HepG2 (cell line): Measurements from ENCODE around the gene SAMD8. TPM values are rescaled to one million over a fixed set of nuclear protein-coding genes. Genes with fewer than 3 reads are reported as not detected.

Experiments used
- CREB1 ChIP-seq, 2 experiments: fragments of 450-650 bp in 1 of 2; IDR thresholded peaks; 2 replicates each; pipeline ENCODE4 v1.6.1; 2016 to 2017; ENCODE audit warnings: control low read depth in 1 of 2, mild to moderate bottlenecking in 1 of 2, missing compliant biosample characterization in 1 of 2, missing genetic modification characterization in 1 of 2
- HNF4A ChIP-seq: sonication (generic); formaldehyde crosslinking; IDR thresholded peaks from 2 replicates; pipeline ENCODE4 v1.4.0; 2020; ENCODE audit warnings: missing genetic modification reagents
- MATR3 ChIP-seq: sonication (generic); formaldehyde crosslinking; IDR thresholded peaks from 2 replicates; pipeline ENCODE4 v1.4.0; 2020; ENCODE audit warnings: missing genetic modification reagents
- NFE2L1 ChIP-seq: sonication (generic); formaldehyde crosslinking; IDR thresholded peaks from 2 replicates; pipeline ENCODE4 v1.4.0; 2020; ENCODE audit warnings: missing genetic modification reagents, mild to moderate bottlenecking, borderline replicate concordance
- NFYC ChIP-seq: IDR thresholded peaks from 2 replicates; pipeline ENCODE4 v1.6.1; 2016; ENCODE audit warnings: missing genetic modification reagents, missing compliant biosample characterization
- REL ChIP-seq: sonication (generic); formaldehyde crosslinking; conservative IDR thresholded peaks from 2 replicates; pipeline ENCODE4 v1.8.0; 2022; ENCODE audit warnings: mild to moderate bottlenecking, missing genetic modification reagents, moderate library complexity
- RELA ChIP-seq: sonication (generic); formaldehyde crosslinking; IDR thresholded peaks from 2 replicates; pipeline ENCODE4 v1.4.0; 2020; ENCODE audit warnings: missing genetic modification reagents
- RNF219 ChIP-seq: sonication (generic); formaldehyde crosslinking; IDR thresholded peaks from 2 replicates; pipeline ENCODE4 v1.5.0; 2020; ENCODE audit warnings: mild to moderate bottlenecking, missing genetic modification reagents
- SOX6 ChIP-seq, 2 experiments: fragments of 450-650 bp in 1 of 2; sonication (generic) in 1 of 2; formaldehyde crosslinking in 1 of 2; IDR thresholded peaks; 2 replicates each; pipeline versions ENCODE4 v1.4.0 to v1.6.1; 2017 to 2020; ENCODE audit warnings: antibody characterized with exemption in 1 of 2, mild to moderate bottlenecking in 1 of 2, missing genetic modification reagents in 1 of 2
- ZNF335 ChIP-seq: sonication (generic); formaldehyde crosslinking; IDR thresholded peaks from 2 replicates; pipeline ENCODE4 v1.4.0; 2020; ENCODE audit warnings: missing genetic modification reagents
- ZNF691 ChIP-seq: sonication (generic); formaldehyde crosslinking; IDR thresholded peaks from 2 replicates; pipeline ENCODE4 v1.4.0; 2020; ENCODE audit warnings: missing genetic modification reagents, low read depth, mild to moderate bottlenecking, borderline replicate concordance
- ZSCAN29 ChIP-seq: sonication (generic); formaldehyde crosslinking; conservative IDR thresholded peaks from 2 replicates; pipeline ENCODE4 v1.4.0; 2020; ENCODE audit warnings: mild to moderate bottlenecking, missing genetic modification reagents
- polyA plus RNA-seq, 8 experiments: library from polyadenylated mRNA; depleted of rRNA in 3 of 8; stranded (reverse) in 7 of 8; unstranded in 1 of 8; fragments of >200 nt; fragmentation: Illumina TruSeq in 4 of 8; extraction: Trizol in 4 of 8; gene quantifications; 2 replicates each; pipeline versions ENCODE4 v1.2.1 to v1.2.3, GENCODE V29; 2011 to 2016; ENCODE audit warnings: low read depth in 4 of 8, missing spikeins in 1 of 8, mixed read lengths in 1 of 8; ENCODE audit not compliant: insufficient read depth in 1 of 8
- total RNA-seq, 5 experiments: library from RNA; depleted of rRNA; stranded (reverse); fragments of >200 nt; fragmentation: Illumina TruSeq; extraction: Trizol; gene quantifications; 2 replicates each; pipeline ENCODE4 v1.2.3, GENCODE V29; 2016; ENCODE audit warnings: low read depth in 1 of 5
- TF ChIP-seq, protein P1 (sequence below): sonication (generic); formaldehyde crosslinking; IDR thresholded peaks from 2 replicates; pipeline ENCODE4 v1.4.0; 2020; ENCODE audit warnings: low read depth, mild to moderate bottlenecking, missing genetic modification reagents
- TF ChIP-seq, protein P2 (sequence below): sonication (generic); formaldehyde crosslinking; IDR thresholded peaks from 2 replicates; pipeline ENCODE4 v1.5.0; 2020; ENCODE audit warnings: mild to moderate bottlenecking, missing genetic modification reagents, moderate library complexity
- TF ChIP-seq, protein P3 (sequence below): sonication (generic); formaldehyde crosslinking; IDR thresholded peaks from one replicate; pipeline ENCODE4 v1.5.1; 2020; ENCODE audit warnings: mild to moderate bottlenecking, missing genetic modification reagents; ENCODE audit errors: not compliant biosample characterization

SAMD8 gene
- total and polyA plus RNA-seq, 2 of the 13 experiments (the other 11 are each of a cell fraction or from before 2014, with no cell fraction given) = 10.4 to 13.2 TPM

GRCh38 chr10:75168275-75168674 lies 56.8 kb downstream of the SAMD8 start (continued):
- TF ChIP-seq RNF219 (CRISPR knock-in tag) (no peak), NFE2L1 (no peak), CREB1 (IDR thresholded peaks at IDR 0.05) (no peak), CREB1 (CRISPR knock-in tag; IDR thresholded peaks at IDR 0.05) (peak; percentile 67), ZNF691 (no peak), HNF4A (CRISPR knock-in tag) (peak; percentile 60; the same call in 1 of the 2 replicates), SOX6 (IDR thresholded peaks at IDR 0.05) (no peak), SOX6 (CRISPR knock-in tag; IDR thresholded peaks at IDR 0.05) (peak; percentile 88), REL (CRISPR knock-in tag) (no peak), MATR3 (CRISPR knock-in tag) (no peak), RELA (no peak), ZSCAN29 (CRISPR knock-in tag) (no peak), NFYC (CRISPR knock-in tag) (no peak), ZNF335 (peak; percentile 80; the same call in 1 of the 2 replicates)
- TF ChIP-seq, protein P1, sequence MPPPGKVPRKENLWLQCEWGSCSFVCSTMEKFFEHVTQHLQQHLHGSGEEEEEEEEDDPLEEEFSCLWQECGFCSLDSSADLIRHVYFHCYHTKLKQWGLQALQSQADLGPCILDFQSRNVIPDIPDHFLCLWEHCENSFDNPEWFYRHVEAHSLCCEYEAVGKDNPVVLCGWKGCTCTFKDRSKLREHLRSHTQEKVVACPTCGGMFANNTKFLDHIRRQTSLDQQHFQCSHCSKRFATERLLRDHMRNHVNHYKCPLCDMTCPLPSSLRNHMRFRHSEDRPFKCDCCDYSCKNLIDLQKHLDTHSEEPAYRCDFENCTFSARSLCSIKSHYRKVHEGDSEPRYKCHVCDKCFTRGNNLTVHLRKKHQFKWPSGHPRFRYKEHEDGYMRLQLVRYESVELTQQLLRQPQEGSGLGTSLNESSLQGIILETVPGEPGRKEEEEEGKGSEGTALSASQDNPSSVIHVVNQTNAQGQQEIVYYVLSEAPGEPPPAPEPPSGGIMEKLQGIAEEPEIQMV (CRISPR knock-in tag) = no peak
- TF ChIP-seq, protein P2, sequence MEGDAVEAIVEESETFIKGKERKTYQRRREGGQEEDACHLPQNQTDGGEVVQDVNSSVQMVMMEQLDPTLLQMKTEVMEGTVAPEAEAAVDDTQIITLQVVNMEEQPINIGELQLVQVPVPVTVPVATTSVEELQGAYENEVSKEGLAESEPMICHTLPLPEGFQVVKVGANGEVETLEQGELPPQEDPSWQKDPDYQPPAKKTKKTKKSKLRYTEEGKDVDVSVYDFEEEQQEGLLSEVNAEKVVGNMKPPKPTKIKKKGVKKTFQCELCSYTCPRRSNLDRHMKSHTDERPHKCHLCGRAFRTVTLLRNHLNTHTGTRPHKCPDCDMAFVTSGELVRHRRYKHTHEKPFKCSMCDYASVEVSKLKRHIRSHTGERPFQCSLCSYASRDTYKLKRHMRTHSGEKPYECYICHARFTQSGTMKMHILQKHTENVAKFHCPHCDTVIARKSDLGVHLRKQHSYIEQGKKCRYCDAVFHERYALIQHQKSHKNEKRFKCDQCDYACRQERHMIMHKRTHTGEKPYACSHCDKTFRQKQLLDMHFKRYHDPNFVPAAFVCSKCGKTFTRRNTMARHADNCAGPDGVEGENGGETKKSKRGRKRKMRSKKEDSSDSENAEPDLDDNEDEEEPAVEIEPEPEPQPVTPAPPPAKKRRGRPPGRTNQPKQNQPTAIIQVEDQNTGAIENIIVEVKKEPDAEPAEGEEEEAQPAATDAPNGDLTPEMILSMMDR = no peak
- TF ChIP-seq, protein P3, sequence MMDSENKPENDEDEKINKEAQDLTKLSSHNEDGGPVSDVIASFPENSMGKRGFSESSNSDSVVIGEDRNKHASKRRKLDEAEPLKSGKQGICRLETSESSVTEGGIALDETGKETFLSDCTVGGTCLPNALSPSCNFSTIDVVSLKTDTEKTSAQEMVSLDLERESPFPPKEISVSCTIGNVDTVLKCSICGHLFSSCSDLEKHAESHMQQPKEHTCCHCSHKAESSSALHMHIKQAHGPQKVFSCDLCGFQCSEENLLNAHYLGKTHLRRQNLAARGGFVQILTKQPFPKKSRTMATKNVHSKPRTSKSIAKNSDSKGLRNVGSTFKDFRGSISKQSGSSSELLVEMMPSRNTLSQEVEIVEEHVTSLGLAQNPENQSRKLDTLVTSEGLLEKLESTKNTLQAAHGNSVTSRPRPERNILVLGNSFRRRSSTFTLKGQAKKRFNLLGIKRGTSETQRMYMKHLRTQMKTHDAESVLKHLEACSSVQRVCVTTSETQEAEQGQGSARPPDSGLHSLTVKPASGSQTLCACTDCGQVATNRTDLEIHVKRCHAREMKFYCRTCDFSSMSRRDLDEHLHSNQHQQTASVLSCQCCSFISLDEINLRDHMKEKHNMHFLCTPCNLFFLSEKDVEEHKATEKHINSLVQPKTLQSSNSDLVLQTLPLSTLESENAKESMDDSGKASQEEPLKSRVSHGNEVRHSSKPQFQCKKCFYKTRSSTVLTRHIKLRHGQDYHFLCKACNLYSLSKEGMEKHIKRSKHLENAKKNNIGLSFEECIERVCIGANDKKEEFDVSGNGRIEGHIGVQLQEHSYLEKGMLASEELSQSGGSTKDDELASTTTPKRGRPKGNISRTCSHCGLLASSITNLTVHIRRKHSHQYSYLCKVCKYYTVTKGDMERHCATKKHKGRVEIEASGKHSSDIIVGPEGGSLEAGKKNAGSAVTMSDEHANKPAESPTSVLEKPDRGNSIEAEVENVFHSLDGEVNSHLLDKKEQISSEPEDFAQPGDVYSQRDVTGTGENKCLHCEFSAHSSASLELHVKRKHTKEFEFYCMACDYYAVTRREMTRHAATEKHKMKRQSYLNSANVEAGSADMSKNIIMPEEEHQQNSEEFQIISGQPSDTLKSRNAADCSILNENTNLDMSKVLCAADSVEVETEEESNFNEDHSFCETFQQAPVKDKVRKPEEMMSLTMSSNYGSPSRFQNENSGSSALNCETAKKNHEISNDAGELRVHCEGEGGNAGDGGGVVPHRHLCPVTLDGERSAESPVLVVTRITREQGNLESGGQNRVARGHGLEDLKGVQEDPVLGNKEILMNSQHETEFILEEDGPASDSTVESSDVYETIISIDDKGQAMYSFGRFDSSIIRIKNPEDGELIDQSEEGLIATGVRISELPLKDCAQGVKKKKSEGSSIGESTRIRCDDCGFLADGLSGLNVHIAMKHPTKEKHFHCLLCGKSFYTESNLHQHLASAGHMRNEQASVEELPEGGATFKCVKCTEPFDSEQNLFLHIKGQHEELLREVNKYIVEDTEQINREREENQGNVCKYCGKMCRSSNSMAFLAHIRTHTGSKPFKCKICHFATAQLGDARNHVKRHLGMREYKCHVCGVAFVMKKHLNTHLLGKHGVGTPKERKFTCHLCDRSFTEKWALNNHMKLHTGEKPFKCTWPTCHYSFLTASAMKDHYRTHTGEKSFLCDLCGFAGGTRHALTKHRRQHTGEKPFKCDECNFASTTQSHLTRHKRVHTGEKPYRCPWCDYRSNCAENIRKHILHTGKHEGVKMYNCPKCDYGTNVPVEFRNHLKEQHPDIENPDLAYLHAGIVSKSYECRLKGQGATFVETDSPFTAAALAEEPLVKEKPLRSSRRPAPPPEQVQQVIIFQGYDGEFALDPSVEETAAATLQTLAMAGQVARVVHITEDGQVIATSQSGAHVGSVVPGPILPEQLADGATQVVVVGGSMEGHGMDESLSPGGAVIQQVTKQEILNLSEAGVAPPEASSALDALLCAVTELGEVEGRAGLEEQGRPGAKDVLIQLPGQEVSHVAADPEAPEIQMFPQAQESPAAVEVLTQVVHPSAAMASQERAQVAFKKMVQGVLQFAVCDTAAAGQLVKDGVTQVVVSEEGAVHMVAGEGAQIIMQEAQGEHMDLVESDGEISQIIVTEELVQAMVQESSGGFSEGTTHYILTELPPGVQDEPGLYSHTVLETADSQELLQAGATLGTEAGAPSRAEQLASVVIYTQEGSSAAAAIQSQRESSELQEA (CRISPR knock-in tag) = no peak
